BLaER1 treated with 17β-estradiol and CSF1 and Interleukin-3, amounts not matched to agents 10 nM and 100 nM (cell line): ENCODE results near the gene WASL.
"Not testable (repeated sequence)": the region's sequence is repeated elsewhere in the genome, so short reads cannot be mapped to it uniquely, and the experiment has no call there.

Experiments
- H3K27ac ChIP-seq, 11 experiments: shearing (Covaris generic); formaldehyde crosslinking; 2 replicates each; pipeline ENCODE4 v1.8.1; 2022
- H3K27me3 ChIP-seq, 11 experiments: shearing (Covaris generic); formaldehyde crosslinking; 2 replicates each; pipeline ENCODE4 v1.8.1; 2022
- H3K36me3 ChIP-seq, 11 experiments: shearing (Covaris generic); formaldehyde crosslinking; 2 replicates each; pipeline ENCODE4 v1.8.1; 2022
- H3K4me1 ChIP-seq, 10 experiments: shearing (Covaris generic); formaldehyde crosslinking; 2 replicates each; pipeline ENCODE4 v1.8.1; 2022
- H3K4me2 ChIP-seq, 11 experiments: shearing (Covaris generic); formaldehyde crosslinking; 2 replicates each; pipeline ENCODE4 v1.8.1; 2022
- H3K4me3 ChIP-seq, 10 experiments: shearing (Covaris generic); formaldehyde crosslinking; 2 replicates each; pipeline ENCODE4 v1.8.1; 2022
- H3K9ac ChIP-seq, 11 experiments: shearing (Covaris generic); formaldehyde crosslinking; 2 replicates each; pipeline ENCODE4 v1.8.1; 2022
- H3K9me3 ChIP-seq, 11 experiments: shearing (Covaris generic); formaldehyde crosslinking; replicated peaks in 1 of 11; 2 replicates each; pipeline ENCODE4 v1.8.1; 2022
- H4K20me1 ChIP-seq, 11 experiments: shearing (Covaris generic); formaldehyde crosslinking; 2 replicates each; pipeline ENCODE4 v1.8.1; 2022
- Cebpa-rat ChIP-seq, 11 experiments: shearing (Covaris generic); IDR thresholded peaks; 2 replicates each; pipeline ENCODE4 v1.8.1; 2022

Gene WASL

DNA sequence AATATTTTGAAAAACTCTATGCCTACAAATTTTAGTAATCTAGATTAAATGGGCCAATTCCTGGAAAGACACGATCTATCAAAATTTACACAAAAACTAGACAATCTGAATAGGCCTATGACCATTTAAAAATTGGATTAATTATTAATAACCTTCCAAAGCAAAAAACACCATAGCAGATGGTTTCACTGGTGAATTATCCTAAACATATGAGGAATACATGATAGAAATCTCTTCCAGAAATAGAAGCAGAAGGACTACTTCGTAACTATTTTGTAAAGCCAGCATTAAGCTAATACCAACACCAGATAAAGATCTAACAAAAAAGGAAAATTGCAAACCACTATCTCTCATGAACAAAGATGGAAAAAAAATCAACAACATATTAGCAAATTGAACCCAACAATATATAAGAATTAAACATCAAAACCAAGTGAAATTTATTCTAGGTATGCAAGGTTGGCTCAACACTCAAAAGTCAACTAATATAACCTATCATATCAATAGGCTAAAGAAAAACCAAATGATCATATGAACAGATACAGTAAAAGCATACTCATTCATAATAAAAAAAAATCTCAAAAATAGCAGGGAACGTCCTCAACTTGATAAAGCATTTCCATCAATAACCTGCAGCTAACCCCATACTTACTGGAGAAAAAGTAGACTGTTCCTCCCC is 16.3 kb downstream of the WASL start:
- Histone ChIP-seq H3K4me1 (peaks cover 0 to 11% (median 0%) of the 10 kb centered on the region in 10 experiments; a peak in 6 of 20 replicates), H3K4me3 (no peak overlapping the region; a peak in 1 of 20 replicates), H3K27ac (no peak overlapping the region), H4K20me1 (peaks cover 0 to 100% (median 37%) of the 10 kb centered on the region in 11 experiments; a peak in 15 of 22 replicates), H3K4me2 (no peak overlapping the region), H3K36me3 (peaks cover 6 to 45% (median 34%) of the 10 kb centered on the region in 11 experiments; a peak in 20 of 22 replicates), H3K27me3 (no peaks in the 10 kb centered on the region), H3K9ac (no peak overlapping the region), H3K9me3 (peaks cover 28 to 71% (median 61%) of the 10 kb centered on the region in 11 experiments)
- no peak for TF ChIP-seq Cebpa-rat (IDR thresholded peaks at IDR 0.05)

DNA sequence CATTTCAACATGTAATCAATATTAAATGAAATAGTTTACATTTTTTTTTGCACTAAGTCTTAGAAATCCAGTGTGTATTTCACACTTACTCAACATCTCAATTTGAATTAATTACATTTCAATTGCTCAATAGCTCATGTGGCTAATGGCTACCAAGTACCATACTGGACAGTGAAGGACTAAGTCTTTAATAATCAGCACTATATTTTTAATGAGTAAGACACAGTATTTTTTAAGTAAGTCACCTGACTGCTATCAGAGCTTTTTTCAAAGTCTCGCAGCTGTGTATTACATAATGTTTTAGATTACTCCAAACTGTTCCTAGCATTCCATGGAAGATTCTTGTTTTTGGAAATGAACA is 19.6 kb downstream of the WASL start:
- H3K4me1 ChIP-seq, result peaks cover 22 to 44% (median 30%) of the 10 kb centered on the region in 10 experiments
- H4K20me1 ChIP-seq, result peaks cover 16 to 100% (median 46%) of the 10 kb centered on the region in 11 experiments; a peak in 20 of 22 replicates
- no peak overlapping the region for H3K9ac ChIP-seq
- peaks cover 6 to 35% (median 24%) of the 10 kb centered on the region in 11 experiments; a peak in 20 of 22 replicates for H3K36me3 ChIP-seq
- no peak overlapping the region for H3K4me2 ChIP-seq
- H3K27ac ChIP-seq, result no peak overlapping the region
- H3K27me3 ChIP-seq, result no peaks in the 10 kb centered on the region
- TF ChIP-seq Cebpa-rat (IDR thresholded peaks at IDR 0.05), result no peak
- no peak overlapping the region for H3K4me3 ChIP-seq
- H3K9me3 ChIP-seq, result peaks cover 22 to 38% (median 29%) of the 10 kb centered on the region in 11 experiments; a peak in 21 of 22 replicates

DNA sequence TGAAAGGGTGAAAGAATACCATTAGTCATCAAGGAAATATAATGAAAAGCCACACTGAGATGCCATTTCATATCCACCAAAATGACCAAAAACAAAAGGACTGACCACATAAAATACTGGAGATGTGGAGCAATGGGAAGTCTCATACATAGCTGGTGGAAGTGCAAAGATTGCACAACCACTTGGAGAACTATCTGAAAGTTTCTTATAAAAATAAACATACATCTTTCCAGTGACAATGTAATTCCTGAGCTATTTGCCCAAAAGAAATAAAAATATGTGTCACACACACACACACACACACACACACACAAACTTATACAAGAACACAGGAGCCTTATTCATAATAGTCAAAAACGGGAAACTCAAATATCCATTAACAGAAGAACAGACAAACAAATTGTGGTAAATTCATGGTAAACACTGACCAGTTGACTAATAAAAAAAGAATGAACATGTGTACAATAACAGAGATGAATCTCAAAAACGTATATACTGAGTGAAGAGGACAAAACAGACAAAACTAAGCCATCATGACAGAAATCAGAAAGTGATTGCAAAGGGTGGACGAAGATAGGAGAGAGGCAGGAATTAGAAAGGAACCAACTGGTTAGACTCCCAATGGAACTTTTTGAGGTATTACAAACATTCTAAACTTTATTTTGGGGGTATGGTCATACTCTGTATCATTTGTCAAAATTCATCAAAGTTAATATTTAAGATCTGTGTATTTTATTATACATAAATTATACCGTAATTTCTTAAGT is 21.5 kb downstream of the WASL start:
- H4K20me1 ChIP-seq, result peaks cover 21 to 100% (median 60%) of the 10 kb centered on the region in 11 experiments; a peak in 20 of 22 replicates
- no peak overlapping the region for H3K4me3 ChIP-seq
- TF ChIP-seq Cebpa-rat (IDR thresholded peaks at IDR 0.05), result peak in 2 of 11 experiments; percentile 13 to 17; a peak in 2 of 22 replicates
- H3K4me1 ChIP-seq, result peaks cover 22 to 54% (median 34%) of the 10 kb centered on the region in 10 experiments
- no peaks in the 10 kb centered on the region for H3K27me3 ChIP-seq
- peaks cover 3 to 18% (median 10%) of the 10 kb centered on the region in 11 experiments; a peak in 17 of 22 replicates for H3K9me3 ChIP-seq
- H3K9ac ChIP-seq, result no peak overlapping the region
- H3K27ac ChIP-seq, result no peak overlapping the region
- peaks cover 0 to 23% (median 5%) of the 10 kb centered on the region in 11 experiments; a peak in 11 of 22 replicates for H3K36me3 ChIP-seq
- H3K4me2 ChIP-seq, result peak overlapping the region in 10 of 11 experiments; percentile 2 to 62 (median 48); a peak in 16 of 22 replicates

DNA sequence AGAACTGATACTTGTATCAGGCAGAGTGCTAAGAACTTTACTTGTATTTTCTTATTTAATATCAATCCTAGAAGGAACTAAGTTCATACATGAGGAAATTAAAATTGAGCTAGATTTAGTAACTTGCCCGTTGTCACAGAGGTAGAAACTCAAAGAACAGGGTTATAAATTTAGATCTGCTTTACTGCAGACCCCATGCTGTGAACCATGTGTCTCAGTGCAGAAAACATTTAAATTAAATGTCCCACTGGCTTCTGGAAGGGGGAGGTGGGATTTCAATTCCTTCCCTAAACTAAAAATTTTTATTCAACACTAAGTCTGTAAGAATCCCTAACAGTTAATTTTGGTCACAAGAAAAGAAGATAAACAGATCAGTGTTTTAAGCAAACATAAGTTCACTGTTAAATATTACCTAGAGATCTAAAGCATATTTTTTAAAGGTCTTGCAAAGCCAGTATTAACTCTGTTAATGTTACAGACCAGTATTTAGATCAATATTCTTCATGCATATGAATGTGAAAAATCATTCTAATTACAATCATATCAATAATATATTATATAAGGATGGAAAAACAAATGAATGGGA is 23.1 kb downstream of the WASL start:
- peaks cover 0 to 22% (median 5%) of the 10 kb centered on the region in 11 experiments; a peak in 11 of 22 replicates for H3K36me3 ChIP-seq
- H3K4me3 ChIP-seq, result no peak overlapping the region
- no peak overlapping the region; a peak in 1 of 22 replicates for H3K9ac ChIP-seq
- peaks cover 24 to 100% (median 59%) of the 10 kb centered on the region in 11 experiments; a peak in 20 of 22 replicates for H4K20me1 ChIP-seq
- H3K4me1 ChIP-seq, result peaks cover 22 to 56% (median 34%) of the 10 kb centered on the region in 10 experiments
- no peak for TF ChIP-seq Cebpa-rat (IDR thresholded peaks at IDR 0.05)
- H3K9me3 ChIP-seq, result peaks cover 0 to 5% (median 1%) of the 10 kb centered on the region in 11 experiments; a peak in 3 of 22 replicates
- H3K4me2 ChIP-seq, result peak overlapping the region; percentile 40 to 64 (median 57); a peak in 21 of 22 replicates
- H3K27ac ChIP-seq, result no peak overlapping the region
- no peaks in the 10 kb centered on the region for H3K27me3 ChIP-seq

DNA sequence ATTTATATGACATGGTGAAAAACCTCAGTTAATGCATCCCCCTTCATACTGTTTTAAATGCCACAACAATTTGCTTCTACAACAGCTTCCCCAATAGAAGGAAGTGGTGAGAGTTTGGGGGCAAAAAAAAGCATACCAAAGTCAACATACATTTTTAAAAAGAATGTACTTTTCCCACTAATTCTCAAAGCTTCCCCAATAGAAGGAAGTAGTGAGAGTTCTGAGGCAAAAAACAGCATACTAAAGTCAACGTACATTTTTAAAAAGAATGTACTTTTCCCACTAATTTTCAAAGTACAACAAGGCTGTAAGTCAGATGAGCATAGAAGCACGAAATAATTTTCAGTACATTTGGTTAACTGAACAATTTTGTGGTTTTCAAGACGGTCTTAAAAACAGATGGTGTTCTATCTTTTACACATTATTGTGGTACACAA is 24.0 kb downstream of the WASL start:
- Histone ChIP-seq H4K20me1 (peaks cover 24 to 100% (median 58%) of the 10 kb centered on the region in 11 experiments; a peak in 21 of 22 replicates), H3K4me2 (peak overlapping the region; percentile 18 to 64 (median 51); a peak in 17 of 22 replicates), H3K9ac (peak overlapping the region in 1 of 11 experiments; percentile 38; a peak in 1 of 22 replicates), H3K9me3 (0 out of 22 replicates have a peak, but pooled peaks cover 0 to 4% (median 0%) of the 10 kb centered on the region in 11 experiments), H3K27me3 (no peaks in the 10 kb centered on the region), H3K36me3 (peaks cover 0 to 22% (median 5%) of the 10 kb centered on the region in 11 experiments; a peak in 12 of 22 replicates), H3K4me3 (no peak overlapping the region), H3K27ac (peak overlapping the region in 5 of 11 experiments; percentile 0 to 32 (median 7); a peak in 3 of 22 replicates), H3K4me1 (peaks cover 22 to 63% (median 34%) of the 10 kb centered on the region in 10 experiments)
- TF ChIP-seq Cebpa-rat (IDR thresholded peaks at IDR 0.05), result no peak

DNA sequence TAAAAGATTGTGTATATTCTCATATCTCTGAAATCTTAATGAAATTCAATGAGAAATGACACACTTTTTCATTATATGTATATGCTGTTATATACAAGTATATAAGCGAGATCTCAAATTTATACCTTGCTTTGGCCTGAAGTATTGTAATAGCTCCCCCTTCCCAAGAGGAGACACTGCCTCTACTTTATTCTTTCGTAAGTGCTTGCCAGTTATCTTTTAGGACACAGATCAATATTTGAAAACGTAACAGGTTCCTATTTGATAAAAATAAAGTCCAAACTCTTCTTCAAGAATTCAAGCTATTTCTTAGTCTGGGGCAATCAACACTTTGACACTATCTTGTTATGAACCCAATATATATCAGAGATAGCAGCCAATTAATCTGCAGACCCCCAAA is 24.9 kb downstream of the WASL start:
- H3K4me2 ChIP-seq, result peak overlapping the region in 3 of 11 experiments; percentile 42 to 64 (median 54); a peak in 5 of 22 replicates
- H3K27ac ChIP-seq, result no peak overlapping the region
- TF ChIP-seq Cebpa-rat (IDR thresholded peaks at IDR 0.05), result no peak
- 0 out of 22 replicates have a peak, but pooled peaks cover 0 to 4% (median 0%) of the 10 kb centered on the region in 11 experiments for H3K9me3 ChIP-seq
- H3K36me3 ChIP-seq, result peaks cover 0 to 21% (median 10%) of the 10 kb centered on the region in 11 experiments; a peak in 11 of 22 replicates
- no peak overlapping the region for H3K4me3 ChIP-seq
- no peak overlapping the region for H3K9ac ChIP-seq
- no peaks in the 10 kb centered on the region for H3K27me3 ChIP-seq
- H4K20me1 ChIP-seq, result peaks cover 24 to 100% (median 66%) of the 10 kb centered on the region in 11 experiments
- H3K4me1 ChIP-seq, result peaks cover 28 to 72% (median 41%) of the 10 kb centered on the region in 10 experiments

DNA sequence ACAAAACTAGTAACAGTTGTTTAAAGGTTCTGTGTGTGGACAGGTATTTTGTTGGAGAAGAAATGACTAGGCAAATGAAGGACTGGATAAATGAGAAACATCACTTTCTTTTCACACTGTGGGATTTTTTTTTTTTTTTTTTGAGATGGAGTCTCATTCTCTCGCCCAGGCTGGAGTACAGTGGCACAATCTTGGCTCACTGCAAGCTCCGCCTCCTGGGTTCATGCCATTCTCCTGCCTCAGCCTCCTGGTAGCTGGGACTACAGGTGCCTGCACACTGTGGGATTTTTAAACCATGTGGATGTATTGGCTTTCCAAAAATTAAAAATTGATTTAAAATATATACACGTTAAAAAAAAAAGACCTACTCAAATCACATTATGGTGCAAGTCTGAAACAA is 28.3 kb downstream of the WASL start:
- not testable (repeated sequence) for H3K27me3 ChIP-seq, H3K9me3 ChIP-seq, H3K4me2 ChIP-seq, H3K9ac ChIP-seq, H3K4me3 ChIP-seq, H3K27ac ChIP-seq
- Histone ChIP-seq H3K36me3 (peaks cover 4 to 39% (median 20%) of the 10 kb centered on the region in 11 experiments; a peak in 14 of 22 replicates), H3K4me1 (peaks cover 15 to 43% (median 23%) of the 10 kb centered on the region in 10 experiments), H4K20me1 (peaks cover 21 to 100% (median 66%) of the 10 kb centered on the region in 11 experiments; a peak in 20 of 22 replicates)

DNA sequence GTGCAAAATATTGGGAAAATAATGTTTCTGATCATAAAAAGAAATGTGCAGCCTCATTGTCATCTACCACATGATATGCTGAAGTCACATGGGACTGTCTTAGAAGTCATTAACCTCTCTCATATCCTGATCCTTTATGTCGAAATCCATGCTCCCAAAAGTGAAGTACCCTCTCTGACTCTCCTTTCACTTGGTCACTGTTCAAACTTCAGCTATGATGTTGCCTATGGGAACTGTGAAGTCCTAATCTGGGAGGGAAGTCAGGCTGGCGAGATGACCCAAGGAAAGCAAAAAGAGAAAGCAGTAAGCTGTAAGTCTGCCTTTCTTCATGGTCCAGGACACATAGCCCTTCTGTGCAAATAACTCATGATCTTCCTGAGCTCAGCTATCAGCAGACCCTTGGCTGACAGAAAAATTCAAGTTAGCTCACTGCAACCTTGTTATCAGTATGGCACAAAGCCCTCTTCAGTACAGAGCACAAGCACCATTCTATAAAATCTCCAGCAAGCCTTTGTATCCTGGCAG is 29.5 kb downstream of the WASL start:
- Histone ChIP-seq H3K9ac (no peak overlapping the region), H3K4me2 (peak overlapping the region in 5 of 11 experiments; percentile 6 to 26 (median 22); a peak in 6 of 22 replicates), H3K9me3 (0 out of 22 replicates have a peak, but pooled peaks cover 0 to 4% (median 0%) of the 10 kb centered on the region in 11 experiments), H3K27me3 (no peaks in the 10 kb centered on the region), H3K4me3 (no peak overlapping the region), H3K27ac (no peak overlapping the region; a peak in 1 of 22 replicates), H3K4me1 (peaks cover 4 to 30% (median 12%) of the 10 kb centered on the region in 10 experiments; a peak in 19 of 20 replicates), H3K36me3 (peaks cover 4 to 42% (median 20%) of the 10 kb centered on the region in 11 experiments; a peak in 15 of 22 replicates), H4K20me1 (peaks cover 20 to 100% (median 70%) of the 10 kb centered on the region in 11 experiments; a peak in 20 of 22 replicates)
- no peak for TF ChIP-seq Cebpa-rat (IDR thresholded peaks at IDR 0.05)
